H9 (cell line): Measurements from ENCODE around the gene FOXN1. TPM values are rescaled to one million over a fixed set of nuclear protein-coding genes. Genes with fewer than 3 reads are reported as not detected.

Experiments
- DNase-seq: peaks from one replicate; pipeline ENCODE4 v3.0.0-alpha.2; 2017
- H2AFZ ChIP-seq: one replicate; pipeline ENCODE4 v1.6.1; 2013; ENCODE audit warnings: mild to moderate bottlenecking, low read length, control low read depth, moderate library complexity
- H2AK5ac ChIP-seq: 2 replicates; pipeline ENCODE4 v1.6.1; 2013; ENCODE audit warnings: low read length, control low read depth, mixed read lengths; ENCODE audit not compliant: insufficient read length
- H2BK120ac ChIP-seq: one replicate; pipeline ENCODE4 v1.6.1; 2013; ENCODE audit warnings: low read depth, mild to moderate bottlenecking, low read length, control low read depth, inconsistent platforms; ENCODE audit not compliant: poor library complexity, severe bottlenecking
- H2BK12ac ChIP-seq: 2 replicates; pipeline ENCODE4 v1.6.1; 2013; ENCODE audit warnings: low read length, control low read depth, mixed read lengths, low read depth; ENCODE audit not compliant: insufficient read length
- H2BK15ac ChIP-seq: 2 replicates; pipeline ENCODE4 v1.6.1; 2013; ENCODE audit warnings: low read depth, low read length, control low read depth
- H2BK20ac ChIP-seq: one replicate; pipeline ENCODE4 v1.6.1; 2013; ENCODE audit warnings: low read depth, mild to moderate bottlenecking, low read length, control low read depth, inconsistent platforms; ENCODE audit not compliant: poor library complexity, severe bottlenecking
- H2BK5ac ChIP-seq: 2 replicates; pipeline ENCODE4 v1.6.1; 2013; ENCODE audit warnings: low read length, control low read depth, mixed read lengths; ENCODE audit not compliant: insufficient read length
- H3K14ac ChIP-seq: 2 replicates; pipeline ENCODE4 v1.6.1; 2013; ENCODE audit warnings: low read length, control low read depth; ENCODE audit not compliant: insufficient read depth
- H3K18ac ChIP-seq: 2 replicates; pipeline ENCODE4 v1.6.1; 2013; ENCODE audit warnings: low read depth, mild to moderate bottlenecking, mixed read lengths, low read length, control low read depth; ENCODE audit not compliant: insufficient read length
- H3K23ac ChIP-seq: 2 replicates; pipeline ENCODE4 v1.6.1; 2013; ENCODE audit warnings: low read length, control low read depth, mixed read lengths, low read depth; ENCODE audit not compliant: insufficient read length
- H3K23me2 ChIP-seq: 2 replicates; pipeline ENCODE4 v1.6.1; 2013; ENCODE audit warnings: low read depth, mild to moderate bottlenecking, mixed read lengths, low read length, control low read depth; ENCODE audit not compliant: insufficient read length, poor library complexity, severe bottlenecking
- H3K27ac ChIP-seq: 2 replicates; pipeline ENCODE4 v1.5.1; 2013; ENCODE audit warnings: low read length, control low read depth, mixed read lengths, low read depth; ENCODE audit not compliant: insufficient read length
- H3K27me3 ChIP-seq: 2 replicates; pipeline ENCODE4 v1.6.1; 2013; ENCODE audit warnings: low read length, control low read depth, inconsistent platforms; ENCODE audit not compliant: insufficient read depth
- H3K4ac ChIP-seq: 2 replicates; pipeline ENCODE4 v1.6.1; 2013; ENCODE audit warnings: low read depth, mild to moderate bottlenecking, control low read depth, inconsistent platforms, low read length, moderate library complexity
- H3K4me1 ChIP-seq: 2 replicates; pipeline ENCODE4 v1.6.1; 2013; ENCODE audit warnings: low read length, control low read depth, inconsistent platforms; ENCODE audit not compliant: insufficient read depth
- H3K4me2 ChIP-seq: 2 replicates; pipeline ENCODE4 v1.6.1; 2013; ENCODE audit warnings: low read length, control low read depth, mixed read lengths; ENCODE audit not compliant: insufficient read length, insufficient read depth
- H3K56ac ChIP-seq: 2 replicates; pipeline ENCODE4 v1.6.1; 2013; ENCODE audit warnings: low read depth, mild to moderate bottlenecking, mixed read lengths, low read length, control low read depth; ENCODE audit not compliant: insufficient read length
- H3K79me1 ChIP-seq: 2 replicates; pipeline ENCODE4 v1.6.1; 2013; ENCODE audit warnings: low read depth, mild to moderate bottlenecking, moderate library complexity, low read length, control low read depth, inconsistent platforms; ENCODE audit not compliant: insufficient read depth, poor library complexity, severe bottlenecking
- H3K79me2 ChIP-seq: 2 replicates; pipeline ENCODE4 v1.6.1; 2013; ENCODE audit warnings: low read length, control low read depth, inconsistent platforms; ENCODE audit not compliant: insufficient read depth
- H3K9ac ChIP-seq: 2 replicates; pipeline ENCODE4 v1.6.1; 2013; ENCODE audit warnings: low read length, control low read depth, mixed read lengths; ENCODE audit not compliant: insufficient read length; ENCODE audit errors: extremely low read depth
- H3K9me3 ChIP-seq: one replicate; pipeline ENCODE4 v1.6.1; 2013; ENCODE audit warnings: low read depth, low read length, inconsistent platforms; ENCODE audit not compliant: control insufficient read depth
- H3T11ph ChIP-seq: one replicate; pipeline ENCODE4 v1.6.1; 2013; ENCODE audit warnings: mild to moderate bottlenecking, low read length, control low read depth, inconsistent platforms
- H4K20me1 ChIP-seq: one replicate; pipeline ENCODE4 v1.6.1; 2013; ENCODE audit not compliant: control insufficient read depth, insufficient read length, insufficient read depth
- H4K5ac ChIP-seq: 2 replicates; pipeline ENCODE4 v1.6.1; 2013; ENCODE audit warnings: low read depth, mild to moderate bottlenecking, mixed read lengths, low read length, control low read depth; ENCODE audit not compliant: insufficient read length
- H4K8ac ChIP-seq: replicated peaks from 2 replicates; pipeline ENCODE4 v1.6.1; 2013; ENCODE audit warnings: low read length, control low read depth, mixed read lengths, low read depth; ENCODE audit not compliant: insufficient read length
- H4K91ac ChIP-seq: 2 replicates; pipeline ENCODE4 v1.6.1; 2013; ENCODE audit warnings: low read depth, mild to moderate bottlenecking, moderate library complexity, mixed read lengths, low read length, control low read depth; ENCODE audit not compliant: insufficient read length
- H3K27ac Mint-ChIP-seq, 3 experiments: 2 replicates in 2 of 3; 3 replicates in 1 of 3; pipeline ENCODE4 v1.8.0; 2020 to 2021; ENCODE audit warnings: mixed read lengths in 3 of 3, mild to moderate bottlenecking in 1 of 3, moderate library complexity in 1 of 3
- H3K27me3 Mint-ChIP-seq: 2 replicates; pipeline ENCODE4 v1.8.0; 2021; ENCODE audit warnings: low read depth, mild to moderate bottlenecking, moderate library complexity, mixed read lengths
- H3K36me3 Mint-ChIP-seq, 3 experiments: 2 replicates in 2 of 3; 3 replicates in 1 of 3; pipeline ENCODE4 v1.8.0; 2020 to 2021; ENCODE audit warnings: low read depth in 3 of 3, mixed read lengths in 3 of 3; ENCODE audit not compliant: insufficient read depth in 1 of 3
- H3K4me1 Mint-ChIP-seq, 2 experiments: 2 replicates each; pipeline ENCODE4 v1.8.0; 2020; ENCODE audit warnings: mixed read lengths in 2 of 2
- H3K4me3 Mint-ChIP-seq, 2 experiments: 2 replicates in 1 of 2; 3 replicates in 1 of 2; pipeline ENCODE4 v1.8.0; 2020 to 2021; ENCODE audit warnings: mild to moderate bottlenecking in 2 of 2, mixed read lengths in 2 of 2, moderate library complexity in 1 of 2
- H3K9me3 Mint-ChIP-seq, 2 experiments: 2 replicates in 1 of 2; 3 replicates in 1 of 2; pipeline ENCODE4 v1.8.0; 2020; ENCODE audit warnings: mild to moderate bottlenecking in 2 of 2, mixed read lengths in 2 of 2, moderate library complexity in 1 of 2
- WGBS: extraction: QIAGEN DNeasy Blood & Tissue Kit; methylation state at CpG from one replicate; pipeline ENCODE4 v1.1.7; 2013; ENCODE audit warnings: missing lambda C conversion rate, low lambda C conversion rate, mixed read lengths; ENCODE audit not compliant: insufficient read length; ENCODE audit errors: extremely low coverage; 5-methylcytosine and 5-hydroxymethylcytosine counted together
- total RNA-seq: library from RNA; stranded (reverse); gene quantifications from 2 replicates; pipeline ENCODE4 v1.2.1, GENCODE V29; 2021
- TF ChIP-seq, protein P1 (sequence below): fragments of 200-600 bp; sonication (generic); conservative IDR thresholded peaks from 3 replicates; pipeline ENCODE4 v1.8.0; 2021; ENCODE audit warnings: antibody characterized with exemption, mild to moderate bottlenecking

The FOXN1 gene
- total RNA-seq, 1 experiment from 2014 or later = not detected

DNA sequence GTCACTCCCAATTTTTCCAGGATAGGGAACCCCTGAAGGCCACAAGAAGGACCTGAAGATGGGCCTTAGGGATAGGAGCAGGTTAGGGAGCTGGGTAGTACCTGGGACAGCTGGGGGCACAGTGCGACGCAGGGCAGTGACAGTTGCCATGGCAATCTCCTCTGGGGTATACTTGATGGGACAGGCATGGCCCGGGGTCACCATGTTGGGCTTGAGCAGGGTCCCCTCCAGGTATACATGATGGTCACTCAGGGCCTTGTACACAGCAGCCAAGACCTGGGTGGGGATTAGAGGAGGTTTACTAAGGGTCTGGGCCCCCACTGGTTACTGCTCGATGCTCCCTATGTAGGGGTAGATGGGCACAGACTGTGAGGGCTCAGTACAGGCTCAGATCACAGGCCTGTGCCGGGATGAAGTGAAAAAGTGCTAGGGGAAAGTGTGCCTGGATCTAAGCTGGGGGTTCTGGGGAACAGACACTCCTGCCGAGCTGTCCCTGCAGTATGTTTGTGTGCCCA lies 67.9 kb downstream of the FOXN1 start:
- H2BK120ac ChIP-seq = no peak overlapping the region
- H3K4ac ChIP-seq = no peak overlapping the region
- no peak overlapping the region for H2BK5ac ChIP-seq
- no peak overlapping the region for H3K9ac ChIP-seq
- no peak overlapping the region for H3K56ac ChIP-seq
- H3K23ac ChIP-seq = no peak overlapping the region
- H3K36me3 Mint-ChIP-seq = peaks cover 14 to 40% (median 38%) of the 10 kb centered on the region in 3 experiments; a peak in 6 of 7 replicates
- H4K91ac ChIP-seq = no peak overlapping the region
- no peak overlapping the region for H3K18ac ChIP-seq
- no peak overlapping the region for H3K4me2 ChIP-seq
- H3K27ac Mint-ChIP-seq = no peak overlapping the region
- no peak overlapping the region for H3T11ph ChIP-seq
- no peak overlapping the region for H4K8ac ChIP-seq
- H4K20me1 ChIP-seq = peaks cover 2% of the 10 kb centered on the region
- H2BK12ac ChIP-seq = no peak overlapping the region
- no peaks in the 10 kb centered on the region for H3K4me1 ChIP-seq
- H3K9me3 Mint-ChIP-seq = no peaks in the 10 kb centered on the region
- peaks cover 24 to 40% of the 10 kb centered on the region in 2 experiments for H3K4me1 Mint-ChIP-seq
- no peak overlapping the region for H4K5ac ChIP-seq
- WGBS = no CpG with 5 or more reads among the region's 6 CpGs
- peak overlapping the region in 1 of 2 experiments; percentile 21; a peak in 1 of 5 replicates for H3K4me3 Mint-ChIP-seq
- H3K14ac ChIP-seq = no peak overlapping the region
- H3K79me1 ChIP-seq = no peaks in the 10 kb centered on the region
- no peaks in the 10 kb centered on the region for H3K9me3 ChIP-seq
- TF ChIP-seq, protein P1, sequence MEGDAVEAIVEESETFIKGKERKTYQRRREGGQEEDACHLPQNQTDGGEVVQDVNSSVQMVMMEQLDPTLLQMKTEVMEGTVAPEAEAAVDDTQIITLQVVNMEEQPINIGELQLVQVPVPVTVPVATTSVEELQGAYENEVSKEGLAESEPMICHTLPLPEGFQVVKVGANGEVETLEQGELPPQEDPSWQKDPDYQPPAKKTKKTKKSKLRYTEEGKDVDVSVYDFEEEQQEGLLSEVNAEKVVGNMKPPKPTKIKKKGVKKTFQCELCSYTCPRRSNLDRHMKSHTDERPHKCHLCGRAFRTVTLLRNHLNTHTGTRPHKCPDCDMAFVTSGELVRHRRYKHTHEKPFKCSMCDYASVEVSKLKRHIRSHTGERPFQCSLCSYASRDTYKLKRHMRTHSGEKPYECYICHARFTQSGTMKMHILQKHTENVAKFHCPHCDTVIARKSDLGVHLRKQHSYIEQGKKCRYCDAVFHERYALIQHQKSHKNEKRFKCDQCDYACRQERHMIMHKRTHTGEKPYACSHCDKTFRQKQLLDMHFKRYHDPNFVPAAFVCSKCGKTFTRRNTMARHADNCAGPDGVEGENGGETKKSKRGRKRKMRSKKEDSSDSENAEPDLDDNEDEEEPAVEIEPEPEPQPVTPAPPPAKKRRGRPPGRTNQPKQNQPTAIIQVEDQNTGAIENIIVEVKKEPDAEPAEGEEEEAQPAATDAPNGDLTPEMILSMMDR = no peak
- no peak overlapping the region for H2BK15ac ChIP-seq
- H3K79me2 ChIP-seq = no peaks in the 10 kb centered on the region
- H2BK20ac ChIP-seq = no peak overlapping the region
- peaks cover 7% of the 10 kb centered on the region for H3K27me3 Mint-ChIP-seq
- H2AK5ac ChIP-seq = no peak overlapping the region
- no peaks in the 10 kb centered on the region for H3K27me3 ChIP-seq
- peaks cover 11% of the 10 kb centered on the region for H3K23me2 ChIP-seq
- no peak for DNase-seq
- no peak overlapping the region for H3K27ac ChIP-seq
- no peak overlapping the region for H2AFZ ChIP-seq
